ENCODE data around the gene SLC22A15. TPM values are rescaled to one million over a fixed set of nuclear protein-coding genes. Genes with fewer than 3 reads are reported as not detected.

SLC22A15 gene
- total and polyA plus RNA-seq, 5 donors from 2014 or later: 0.03 to 0.17 TPM; not detected in 3

- Histone ChIP-seq H3K4me3 (ENCODE audit: low read depth, low read length) (no peak overlapping the region), H3K36me3 (ENCODE audit: control insufficient read depth, insufficient read depth, low read length) (no peaks in the 10 kb centered on the region), H3K9me3 (ENCODE audit: control insufficient read depth in 2 of 2, low read length in 2 of 2) (no peaks in the 10 kb centered on the region), H3K27ac (ENCODE audit: insufficient read depth, low read length, poor library complexity, severe bottlenecking) (no peak overlapping the region), H3K4me1 (ENCODE audit: control insufficient read depth, insufficient read depth, low read length, poor library complexity, severe bottlenecking) (no peaks in the 10 kb centered on the region), H3K27me3 (ENCODE audit: control insufficient read depth, insufficient read depth, low read length) (peaks cover 13% of the 10 kb centered on the region)
- Mint-ChIP-seq H3K4me1 (no peaks in the 10 kb centered on the region), H3K4me3 (no peak overlapping the region), H3K9me3 (peaks cover 0 to 2% (median 0%) of the 10 kb centered on the region in 7 donors), H3K27ac (no peak overlapping the region), H3K36me3 (no peaks in the 10 kb centered on the region), H3K27me3 (peaks cover 41% of the 10 kb centered on the region)
- ATAC-seq (ENCODE audit: low read depth in 2 of 2) (no peak), DNase-seq (no peak)
Observed at GRCh38 chr1:116115476-116116439, 139.4 kb downstream of the SLC22A15 start.

- no peak overlapping the region for H3K27ac Mint-ChIP-seq
- H3K4me3 Mint-ChIP-seq: peak overlapping the region in 1 of 4 donors; percentile 43
Observed at GRCh38 chr1:116118471-116118870, 142.2 kb downstream of the SLC22A15 start.

More at GRCh38 chr1:116118471-116118870, 142.2 kb downstream of the SLC22A15 start:
- no peaks in the 10 kb centered on the region for H3K36me3 Mint-ChIP-seq
- no peak overlapping the region for H3K4me3 ChIP-seq (ENCODE audit: low read depth, low read length)
- H3K36me3 ChIP-seq (ENCODE audit: control insufficient read depth, insufficient read depth, low read length): no peaks in the 10 kb centered on the region
- no peak for ATAC-seq (ENCODE audit: low read depth in 2 of 2)
- H3K27me3 ChIP-seq (ENCODE audit: control insufficient read depth, insufficient read depth, low read length): peaks cover 9% of the 10 kb centered on the region
- no peaks in the 10 kb centered on the region for H3K4me1 ChIP-seq (ENCODE audit: control insufficient read depth, insufficient read depth, low read length, poor library complexity, severe bottlenecking)
- H3K9me3 Mint-ChIP-seq: no peaks in the 10 kb centered on the region
- no peaks in the 10 kb centered on the region for H3K4me1 Mint-ChIP-seq
- DNase-seq: no peak
- H3K9me3 ChIP-seq (ENCODE audit: control insufficient read depth in 2 of 2, low read length in 2 of 2): no peaks in the 10 kb centered on the region
- H3K27ac ChIP-seq (ENCODE audit: insufficient read depth, low read length, poor library complexity, severe bottlenecking): no peak overlapping the region
- H3K27me3 Mint-ChIP-seq: peaks cover 50% of the 10 kb centered on the region

Other genes starting within 250 kb of the SLC22A15 start
- gene CASQ2, start 207.8 kb upstream of the SLC22A15 start, total RNA-seq: not detected
- not detected for gene CASQ2, start 207.8 kb upstream of the SLC22A15 start, polyA plus RNA-seq
- not detected for gene NHLH2, start 135.4 kb upstream of the SLC22A15 start, total RNA-seq
- gene NHLH2, start 135.4 kb upstream of the SLC22A15 start, polyA plus RNA-seq: not detected
- not detected for gene MAB21L3, start 134.9 kb downstream of the SLC22A15 start, total RNA-seq
- not detected for gene MAB21L3, start 134.9 kb downstream of the SLC22A15 start, polyA plus RNA-seq